Measurements from ENCODE around the gene OTUB1.

The OTUB1 gene

DNA sequence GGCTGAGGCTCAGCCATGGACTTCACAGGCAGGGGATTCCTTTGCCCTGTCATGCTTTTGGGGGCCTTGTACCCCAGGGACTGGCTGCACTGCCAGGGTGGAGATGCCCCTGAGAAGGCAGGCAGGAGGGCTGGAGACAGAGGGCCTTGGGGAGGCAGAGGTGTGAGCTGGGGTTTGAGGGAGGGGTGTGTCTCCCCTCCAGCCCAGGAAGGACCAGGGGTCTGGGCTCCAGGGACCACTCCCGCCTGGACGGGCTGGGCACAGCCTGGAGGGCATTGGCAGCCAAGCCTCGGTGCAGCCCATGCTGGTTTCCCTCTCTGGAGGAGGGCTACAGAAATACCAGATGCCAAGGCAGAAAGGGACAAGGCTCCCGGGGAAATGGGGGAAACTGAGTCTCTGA lies 19.5 kb downstream of the OTUB1 start:
- DNase-seq (ENCODE audit: low read depth in 2 of 2), result no peak

DNA sequence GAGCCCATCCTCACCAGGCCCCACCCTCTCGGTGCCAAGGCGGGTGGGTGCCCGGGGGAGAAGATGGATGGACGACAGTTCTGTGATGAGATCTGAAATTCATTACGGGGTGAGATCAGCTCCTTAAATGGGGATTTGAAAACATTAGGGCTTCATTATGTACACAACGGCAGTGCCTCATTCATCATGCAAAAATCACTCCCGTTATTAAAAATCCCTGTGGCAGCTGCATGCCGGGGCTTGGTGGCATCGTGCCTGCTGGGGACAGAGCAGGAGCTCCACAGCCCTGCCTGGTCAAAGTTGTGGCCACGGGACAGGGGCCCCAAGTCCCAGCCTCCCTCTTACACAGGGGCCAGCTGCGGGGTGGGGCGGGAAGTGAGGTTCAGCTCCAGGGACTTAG lies 20.2 kb downstream of the OTUB1 start:
- no peak for DNase-seq (ENCODE audit: low read depth in 2 of 2)

DNA sequence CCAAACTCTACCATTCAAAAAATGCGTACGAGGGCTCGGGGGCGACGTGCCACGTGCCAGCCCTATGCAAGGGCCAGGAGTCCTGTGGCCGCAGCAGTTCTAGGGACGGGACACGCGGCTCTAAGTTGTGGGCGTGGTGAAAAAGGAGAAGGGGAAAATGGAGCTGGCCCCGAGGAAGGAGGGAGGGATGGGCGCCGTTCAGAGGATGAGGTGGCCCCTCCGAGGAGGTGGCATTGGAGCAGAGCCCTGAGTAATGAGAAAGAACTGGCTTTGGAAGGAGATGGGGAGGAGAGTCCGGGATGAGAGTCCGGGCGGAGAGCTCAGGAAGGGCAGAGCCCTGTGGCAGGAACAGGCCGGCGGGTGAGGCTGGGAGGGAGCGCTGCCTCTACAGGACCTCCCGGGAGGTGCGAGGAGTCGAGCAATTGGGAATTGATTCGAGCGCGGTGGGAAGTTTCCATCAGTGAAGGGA lies 21.0 kb downstream of the OTUB1 start:
- DNase-seq (ENCODE audit: low read depth in 2 of 2), result no peak

DNA sequence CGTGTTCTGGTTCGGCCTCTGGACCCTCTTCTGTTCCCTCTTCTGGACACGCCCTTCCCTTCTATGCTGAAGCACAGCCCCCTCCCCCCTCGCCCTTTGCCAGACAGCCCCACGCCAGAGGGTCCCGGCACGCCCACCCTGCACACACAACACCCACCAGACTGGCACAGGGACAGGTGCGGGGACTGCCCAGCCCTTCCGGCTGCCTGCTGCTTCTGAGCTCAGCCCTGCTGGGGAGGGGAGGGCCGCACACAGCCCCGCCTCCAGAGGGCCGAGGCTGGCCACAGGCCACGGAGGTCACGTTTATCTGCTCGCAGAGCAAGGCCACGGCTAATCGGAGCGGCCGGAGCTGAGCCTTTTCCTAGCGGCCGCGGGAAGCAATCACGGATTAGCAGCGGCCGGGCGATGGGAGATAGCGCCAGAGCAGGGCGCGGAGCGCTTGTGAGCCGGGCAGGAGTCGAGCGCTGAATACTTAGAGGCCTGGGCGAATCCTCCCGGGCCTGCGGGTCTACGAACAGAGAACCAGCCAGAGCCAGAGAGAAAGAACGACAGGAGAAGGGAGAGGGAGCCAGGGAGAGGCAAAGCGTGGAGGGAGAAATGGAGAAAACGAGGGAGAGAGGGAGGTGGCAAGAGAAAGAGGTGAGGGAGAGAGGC lies 21.5 kb downstream of the OTUB1 start:
- no peak for DNase-seq (ENCODE audit: low read depth in 2 of 2)

DNA sequence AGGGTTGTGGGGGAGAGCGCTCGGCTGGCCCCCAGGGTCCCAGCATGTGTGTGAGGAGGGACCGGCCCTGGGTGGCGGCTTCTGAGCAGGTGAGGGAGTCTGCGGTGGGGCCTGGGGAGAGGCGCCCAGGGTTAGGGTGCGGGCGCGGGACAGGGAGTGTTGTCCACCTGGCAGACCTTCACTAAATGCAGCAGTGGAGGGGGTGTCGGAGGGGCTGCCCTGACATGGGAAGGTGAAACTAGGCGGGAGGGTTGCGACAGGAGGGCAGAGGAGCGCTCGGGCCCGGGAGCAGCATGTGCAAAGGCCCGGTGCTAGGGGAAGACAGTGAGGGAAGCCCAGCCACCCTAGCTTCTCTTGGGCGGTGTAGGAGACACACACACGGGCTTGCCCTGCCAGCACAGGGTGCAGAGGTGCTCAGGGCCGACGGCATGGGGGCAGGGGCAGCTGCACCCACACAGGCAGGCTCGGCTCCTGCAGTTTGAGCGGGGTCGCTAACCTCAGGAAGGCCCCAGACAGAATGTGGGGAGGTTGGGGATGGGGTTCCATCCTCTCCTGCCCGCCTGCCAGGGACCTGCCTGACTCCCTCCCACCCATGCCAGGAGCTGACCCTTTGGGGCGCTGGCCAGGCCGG lies 22.2 kb downstream of the OTUB1 start:
- DNase-seq (ENCODE audit: low read depth in 2 of 2), result no peak

DNA sequence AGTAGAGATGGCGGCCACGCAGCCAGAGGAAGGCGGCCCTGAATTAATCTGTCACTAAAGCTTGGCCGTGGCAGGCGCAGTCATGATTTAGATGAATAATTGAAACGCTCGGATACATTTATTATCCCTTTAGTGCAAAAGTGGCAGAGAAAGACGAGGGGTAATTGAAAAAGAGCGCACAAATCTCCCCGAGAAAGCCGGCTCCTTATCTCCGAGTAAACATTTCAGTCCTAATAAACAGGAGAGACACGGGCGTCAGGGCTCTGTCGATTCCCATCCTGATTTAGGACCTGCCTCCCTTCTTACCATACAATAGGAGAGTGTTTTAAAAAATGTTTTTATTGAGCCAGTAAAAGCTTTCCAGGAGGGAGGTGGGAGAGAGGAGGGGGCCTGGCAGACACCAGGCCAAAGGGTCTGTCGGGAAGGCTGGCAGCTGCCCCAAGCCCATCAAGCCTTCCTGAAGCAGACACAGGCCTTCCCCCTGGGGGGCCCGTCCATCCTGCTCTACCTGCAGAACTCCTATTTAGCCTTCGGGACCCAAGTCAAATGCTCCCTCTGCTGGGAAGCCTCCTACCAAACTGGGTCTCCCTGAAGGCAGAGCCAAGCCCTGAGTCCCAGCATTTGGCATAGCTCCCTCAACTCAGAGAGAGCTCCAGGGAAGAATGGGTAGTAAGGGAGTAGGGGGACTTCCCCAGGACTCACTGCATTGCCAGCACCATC lies 22.8 kb downstream of the OTUB1 start:
- DNase-seq (ENCODE audit: low read depth in 2 of 2), result no peak

DNA sequence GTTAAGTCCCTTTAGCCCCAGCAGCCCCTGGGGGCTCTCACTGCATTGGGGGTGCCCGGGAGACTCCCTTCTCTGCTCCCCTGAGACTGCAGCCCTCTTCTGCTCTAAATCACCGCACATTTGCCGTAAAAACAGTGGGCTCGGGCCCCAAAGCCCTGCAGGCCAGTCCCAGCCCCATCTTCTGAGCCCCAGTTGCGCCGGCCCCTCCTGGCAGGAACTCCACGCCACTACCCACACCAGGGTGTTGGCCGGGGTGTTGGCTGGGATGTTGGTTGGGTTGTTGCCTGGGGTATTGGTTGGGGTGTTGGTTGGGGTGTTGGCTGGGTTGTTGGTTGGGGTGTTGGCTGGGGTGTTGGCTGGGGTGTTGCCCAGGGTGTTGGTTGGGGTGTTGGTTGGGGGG lies 23.5 kb downstream of the OTUB1 start:
- DNase-seq (ENCODE audit: low read depth in 2 of 2), result no peak

DNA sequence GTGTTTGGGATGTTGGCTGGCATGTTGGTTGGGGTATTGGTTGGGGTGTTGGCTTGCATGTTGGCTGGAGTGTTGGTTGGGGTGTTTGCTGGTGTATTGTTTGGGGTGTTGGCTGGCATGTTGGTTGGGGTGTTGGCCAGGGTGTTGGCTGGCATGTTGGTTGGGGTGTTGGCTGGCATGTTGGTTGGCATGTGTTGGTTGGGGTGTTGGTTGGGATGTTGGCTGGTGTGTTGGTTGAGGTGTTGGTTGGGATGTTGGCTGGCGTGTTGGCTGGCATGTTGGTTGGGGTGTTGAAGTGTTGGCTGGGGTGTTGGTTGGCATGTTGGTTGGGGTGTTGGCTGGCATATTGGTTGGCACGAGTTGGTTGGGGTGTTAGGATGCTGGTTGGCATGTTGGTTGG lies 24.5 kb downstream of the OTUB1 start:
- no peak for DNase-seq (ENCODE audit: low read depth in 2 of 2)

DNA sequence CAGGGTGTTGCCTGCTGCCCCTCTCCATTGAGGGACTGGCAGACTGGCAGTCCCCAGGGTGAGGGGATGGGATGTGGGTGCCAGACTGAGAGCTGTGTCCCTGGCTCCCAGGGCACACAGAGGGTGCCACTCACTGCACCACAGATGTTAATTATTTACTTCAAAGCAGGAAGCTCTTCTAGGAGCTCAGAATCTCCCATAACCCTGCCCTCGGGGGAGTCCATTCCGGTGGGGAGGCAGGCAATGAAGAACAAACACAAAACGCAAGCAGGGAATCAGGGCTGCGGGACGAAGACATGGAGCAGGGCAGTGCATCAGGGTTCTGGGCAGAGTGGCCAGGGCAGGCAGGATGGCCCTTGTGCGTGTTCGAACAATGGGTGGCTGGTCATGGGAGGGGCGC lies 25.1 kb downstream of the OTUB1 start:
- DNase-seq (ENCODE audit: low read depth in 2 of 2), result no peak

DNA sequence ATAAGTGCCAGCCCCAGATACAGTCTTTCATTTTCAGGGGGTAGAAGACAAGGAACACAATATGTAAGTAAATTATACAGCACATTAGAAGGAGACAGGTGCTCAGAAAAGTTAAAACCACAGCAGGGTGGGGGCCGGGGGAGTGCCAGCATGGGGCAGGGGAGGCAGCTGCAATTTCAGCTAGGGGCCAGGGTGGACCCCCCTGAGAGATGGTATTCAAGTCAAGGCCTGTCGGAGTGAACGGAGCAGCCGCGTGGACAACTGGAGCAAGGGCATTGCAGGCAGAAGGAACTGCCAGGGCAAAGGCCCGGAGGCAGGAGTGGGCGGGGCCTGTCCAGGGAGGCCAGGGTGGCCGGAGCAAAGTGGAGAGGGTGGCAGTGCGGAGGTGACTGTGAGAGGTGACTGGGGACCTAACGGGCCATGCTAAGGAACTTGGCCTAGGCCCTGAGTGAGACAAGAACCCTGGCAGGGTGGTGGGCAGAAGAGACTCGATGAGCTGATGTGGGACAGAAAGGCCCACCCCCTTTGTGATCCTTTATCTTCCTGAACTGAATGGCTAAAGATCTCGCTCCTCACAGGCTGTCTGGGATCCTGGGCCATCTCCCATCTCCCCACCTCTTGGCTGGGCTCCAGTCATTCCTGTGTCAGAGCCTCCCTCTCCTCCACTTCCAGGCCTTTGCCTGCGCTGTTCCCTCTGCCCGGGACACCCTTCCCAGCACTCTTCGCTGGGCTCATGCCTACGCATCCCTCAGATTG lies 27.1 kb downstream of the OTUB1 start:
- no peak for DNase-seq (ENCODE audit: low read depth in 2 of 2)

DNA sequence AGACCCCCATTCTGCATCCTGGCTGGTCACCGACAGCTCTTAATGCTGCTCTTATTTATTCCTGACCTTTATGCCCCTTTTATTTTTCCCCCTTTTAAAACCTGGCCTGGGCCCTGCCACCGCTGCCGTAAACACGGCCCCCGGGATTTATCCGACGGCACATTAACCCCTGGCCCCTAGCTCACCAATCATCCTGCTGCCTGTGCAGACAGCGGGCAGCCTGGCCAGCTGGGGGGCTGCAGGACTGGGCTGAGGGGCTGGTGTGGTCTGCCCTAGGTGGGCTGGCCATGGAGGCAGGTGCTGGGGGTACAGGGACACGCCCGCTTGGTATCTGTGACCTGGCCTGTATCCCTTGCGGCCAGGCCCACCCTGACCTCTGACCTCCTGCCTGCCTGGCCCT lies 28.1 kb downstream of the OTUB1 start:
- DNase-seq (ENCODE audit: low read depth in 2 of 2), result no peak

DNA sequence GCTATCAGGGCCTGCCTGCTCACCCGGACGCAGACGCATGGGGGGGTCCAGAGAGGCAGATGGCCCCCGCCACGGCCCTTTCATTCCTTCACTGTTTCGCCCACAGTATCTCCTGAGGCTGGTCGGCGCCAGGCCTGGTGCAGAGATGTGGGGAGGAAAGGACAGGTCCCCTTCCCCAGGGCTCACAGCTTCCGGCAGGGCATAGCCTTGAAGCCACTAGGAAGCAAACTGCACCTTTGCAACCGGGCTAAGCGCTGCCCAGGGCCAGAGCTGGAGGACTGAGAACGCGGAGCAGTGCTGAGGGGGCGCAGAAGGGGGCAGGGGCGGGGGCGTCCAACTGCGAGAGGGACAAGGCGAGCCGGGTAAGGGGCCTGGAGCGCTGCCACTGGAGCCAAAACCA lies 29.3 kb downstream of the OTUB1 start:
- DNase-seq (ENCODE audit: low read depth in 2 of 2), result no peak

DNA sequence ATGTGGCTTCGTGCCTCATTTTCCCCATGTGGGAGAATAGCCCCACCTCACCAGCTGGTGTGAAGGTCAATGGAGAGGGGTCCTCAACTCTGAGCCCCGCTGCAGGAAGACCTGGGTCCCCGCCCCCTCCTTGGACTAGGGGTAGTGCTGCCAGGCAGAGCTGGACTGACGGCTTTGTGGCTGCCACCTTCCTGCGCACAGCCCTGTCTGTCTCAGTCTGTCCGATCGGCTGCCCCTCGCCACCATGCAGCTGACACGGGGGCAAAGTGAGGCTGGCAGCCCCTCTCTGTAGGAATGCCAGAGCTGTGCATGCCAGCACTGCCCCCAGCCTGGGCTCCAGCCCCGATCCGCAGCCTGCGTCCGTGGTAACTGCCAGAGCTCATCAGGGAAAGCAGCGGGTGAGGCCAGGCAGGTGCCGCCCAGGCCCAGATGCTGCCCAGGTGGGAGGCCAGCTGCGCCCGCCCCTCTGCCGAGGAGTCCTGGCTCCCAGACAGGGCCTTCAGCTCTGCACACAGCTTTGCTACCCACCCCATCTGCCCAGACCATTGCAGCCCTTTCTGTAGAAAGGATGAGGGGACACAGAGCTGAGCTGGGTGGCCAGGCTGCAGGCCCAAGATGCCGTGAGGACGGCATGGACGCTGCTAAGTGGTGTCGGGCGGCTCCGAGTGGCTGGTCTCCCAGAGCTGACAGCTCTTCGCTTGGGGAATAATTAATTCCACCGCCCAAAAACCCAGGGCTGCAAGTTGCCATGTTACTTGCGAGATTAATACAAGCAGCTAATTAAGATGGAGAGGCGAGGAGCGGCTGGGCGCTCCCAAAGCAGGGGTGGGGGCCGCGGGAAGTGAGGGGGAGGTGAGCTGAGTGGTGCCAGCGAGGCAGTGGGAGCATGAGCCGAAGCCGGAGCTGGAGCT lies 30.0 kb downstream of the OTUB1 start:
- no peak for DNase-seq (ENCODE audit: low read depth in 2 of 2)

DNA sequence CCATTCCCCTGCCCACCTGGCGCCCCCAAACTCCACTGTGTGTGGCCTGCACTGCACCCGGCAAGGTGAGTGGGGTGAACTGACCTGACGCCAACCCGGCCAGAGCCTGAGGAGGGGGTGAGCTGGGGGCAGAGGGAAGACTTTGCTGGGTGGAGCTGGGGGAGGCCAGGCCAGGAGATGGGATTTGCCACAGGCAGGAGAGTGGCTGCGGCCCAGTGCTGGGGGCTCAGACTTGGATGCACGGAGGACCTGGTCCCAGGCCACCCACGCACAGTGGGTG lies 31.6 kb downstream of the OTUB1 start:
- DNase-seq (ENCODE audit: low read depth in 2 of 2), result no peak

DNA sequence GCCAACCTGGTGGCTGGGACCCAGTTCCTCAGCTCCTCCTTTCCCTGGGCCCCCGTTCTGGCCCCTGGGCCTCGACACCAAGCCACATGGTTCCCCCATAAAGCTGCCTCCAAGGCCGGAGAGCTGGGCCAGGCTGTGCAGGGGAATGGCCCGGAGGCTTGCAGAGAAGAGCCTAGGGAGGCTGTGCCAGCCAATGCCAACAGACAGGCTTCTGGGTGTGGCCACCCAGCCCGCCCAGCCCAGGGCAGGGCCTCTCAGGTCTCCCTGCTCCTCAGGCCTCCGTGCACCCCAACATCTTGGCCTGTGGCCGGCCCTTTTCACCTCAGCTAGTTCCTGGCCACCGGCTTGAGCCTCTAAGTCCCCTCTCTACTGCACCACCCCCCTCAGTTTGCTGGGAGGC lies 32.1 kb downstream of the OTUB1 start:
- no peak for DNase-seq (ENCODE audit: low read depth in 2 of 2)

DNA sequence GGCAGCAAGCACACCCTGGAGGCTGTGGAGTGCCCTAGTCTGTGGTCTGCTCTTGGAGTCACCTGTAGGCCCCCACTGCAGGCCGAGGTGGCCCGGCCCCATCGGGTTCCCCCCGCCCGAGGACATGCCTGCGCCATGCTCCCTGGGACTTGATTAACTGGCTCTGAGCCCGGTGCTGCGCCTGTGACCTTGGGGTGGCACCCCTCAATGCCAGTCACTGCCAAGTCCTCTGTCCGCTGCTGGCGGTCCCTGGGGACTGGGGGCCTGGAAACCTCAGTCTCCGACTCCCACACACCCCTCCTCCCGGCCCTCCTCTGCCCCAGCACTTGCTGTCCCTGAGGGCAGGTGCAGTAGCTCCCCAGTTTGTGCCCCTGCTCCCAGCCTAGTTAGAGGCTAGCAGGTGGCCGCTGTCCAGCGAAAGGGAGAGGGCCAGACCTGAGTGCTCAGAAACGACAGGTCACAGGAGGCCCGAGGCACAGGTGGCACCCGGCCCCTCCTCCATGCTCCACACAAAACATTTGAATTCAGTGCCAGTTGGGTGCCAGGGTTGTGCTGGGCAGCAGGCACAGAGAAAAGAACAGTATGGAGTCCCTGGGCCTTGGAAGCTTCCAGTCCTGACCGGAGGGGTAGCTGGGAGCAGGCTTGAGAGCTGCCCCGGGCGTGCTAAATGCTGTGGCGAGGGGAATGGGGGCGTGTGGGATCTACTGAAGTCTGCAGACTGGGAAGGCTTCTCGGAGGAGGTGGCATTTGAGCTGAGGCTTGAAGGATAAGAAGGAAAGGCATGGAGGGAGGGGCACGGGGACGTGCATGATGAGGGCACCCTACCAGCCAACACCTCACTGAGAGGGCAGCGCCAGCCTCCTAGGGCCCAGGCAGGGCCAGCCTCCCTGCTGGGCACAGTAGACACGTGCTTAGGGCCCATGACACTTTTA lies 33.1 kb downstream of the OTUB1 start:
- DNase-seq (ENCODE audit: low read depth in 2 of 2), result no peak

DNA sequence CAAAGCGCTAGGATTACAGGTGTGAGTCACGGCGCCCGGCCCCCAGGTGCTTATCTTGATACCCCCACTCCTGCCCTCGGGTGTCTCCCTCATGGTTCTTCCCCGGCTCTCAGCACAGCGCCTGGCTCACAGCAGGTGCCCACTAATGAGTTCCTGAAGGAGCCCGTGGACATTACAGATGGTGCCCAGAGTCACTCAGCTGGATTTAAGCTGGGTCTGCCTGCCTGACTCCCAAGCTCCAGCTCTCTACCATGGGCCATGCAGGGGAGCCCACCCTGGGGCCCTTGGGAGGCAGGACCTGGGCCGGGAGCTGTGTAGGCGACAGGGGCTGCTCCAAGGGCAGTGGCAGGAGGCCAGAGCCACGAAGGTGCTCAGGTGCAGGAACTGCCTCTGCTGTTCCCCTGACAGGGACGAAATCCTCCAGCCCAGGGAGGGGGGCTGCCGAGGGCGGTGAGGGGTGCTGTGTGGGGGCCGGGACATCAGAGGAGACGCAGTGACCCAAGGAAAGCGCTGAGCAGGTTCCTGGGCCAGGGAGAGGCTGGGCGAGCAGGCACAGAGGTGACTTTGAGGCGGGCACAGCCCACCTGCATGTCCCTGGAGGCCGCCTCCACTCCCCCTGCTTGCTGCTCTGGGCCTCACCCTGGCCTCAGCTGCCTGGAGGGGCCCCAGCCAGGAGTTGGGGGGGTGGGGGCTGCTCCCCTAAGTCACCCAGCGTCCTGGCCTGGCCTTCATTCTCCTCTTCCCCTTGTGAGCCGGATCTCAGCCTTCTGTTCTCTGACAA lies 34.9 kb downstream of the OTUB1 start:
- DNase-seq (ENCODE audit: low read depth in 2 of 2), result no peak

DNA sequence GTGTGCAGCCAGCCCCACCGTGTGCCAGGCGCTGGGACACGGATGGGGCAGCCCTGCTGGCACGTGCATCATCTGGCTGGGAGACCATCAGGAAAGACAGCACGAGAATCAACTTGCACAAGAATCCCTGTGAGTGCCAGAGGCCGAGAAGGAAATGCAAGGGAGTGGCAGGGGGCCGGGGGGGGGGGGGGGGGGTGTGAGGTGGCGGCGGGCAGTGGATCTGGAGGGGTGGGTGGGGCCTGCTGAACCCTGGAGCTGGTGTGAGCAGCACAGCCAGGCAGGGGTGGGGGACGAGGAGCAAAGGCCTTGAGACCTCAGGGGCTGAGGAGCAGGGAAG lies 35.5 kb downstream of the OTUB1 start:
- no peak for DNase-seq (ENCODE audit: low read depth in 2 of 2)

DNA sequence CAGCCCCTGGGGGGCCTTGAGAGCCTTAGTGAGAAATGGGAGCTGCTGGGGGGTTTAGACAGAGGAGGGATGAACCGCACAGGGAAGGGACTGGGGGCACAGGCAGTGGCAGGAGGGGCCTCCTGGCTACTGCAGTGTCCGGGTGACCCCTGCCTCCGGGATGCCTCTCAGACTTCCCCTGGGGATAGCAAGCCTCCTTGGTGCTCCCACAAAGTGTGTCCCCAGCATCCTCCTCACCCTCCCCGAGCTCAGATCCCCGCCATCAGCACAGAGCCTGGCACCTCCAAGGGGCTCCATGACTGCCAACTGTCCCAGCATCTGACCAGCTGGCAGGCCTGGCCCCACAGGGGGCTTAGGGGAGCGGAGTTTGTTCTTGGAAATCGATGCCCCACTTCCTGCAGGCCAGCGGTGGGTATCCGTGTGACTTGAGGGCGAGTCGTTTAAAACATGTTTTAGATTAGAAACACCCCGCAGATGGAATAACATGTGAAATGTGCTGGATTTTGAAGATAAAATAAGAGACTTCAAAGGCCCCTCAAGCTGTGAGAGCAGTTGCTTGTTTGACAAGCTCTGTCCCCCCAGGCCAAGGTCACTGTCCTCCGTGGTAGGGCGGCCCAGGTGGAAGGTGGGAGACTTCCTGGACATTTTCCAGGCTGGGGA lies 36.0 kb downstream of the OTUB1 start:
- DNase-seq (ENCODE audit: low read depth in 2 of 2), result no peak

Measured in fibroblast of skin of left quadriceps (primary cell).